Posterior cingulate gyrus (tissue), 11 donors: Measurements from ENCODE around the gene OR5J2.
"Not testable (repeated sequence)": the region's sequence is repeated elsewhere in the genome, so short reads cannot be mapped to it uniquely, and the experiment has no call there.

Experiments used
- DNase-seq, 10 donors: peaks; one replicate each; pipeline versions ENCODE4 v3.0.0 to v3.0.0-alpha.2; 2020 to 2021; ENCODE audit warnings: mixed read lengths in 3 of 10
- intact Hi-C: fragments of 100-400 bp; cut with DNase I; formaldehyde crosslinking; loops from one replicate; pipeline ENCODE4 v1.15.1; 2023

Gene OR5J2

GRCh38 chr11:56176318-56176717 is at the start of gene OR5J2:
Gene OR5J2 (plus strand): TSS chr11:56176618. CDS start chr11:56176618, 0 bp downstream.
- no peak for DNase-seq
- intact Hi-C loops: no loop called here

- intact Hi-C loops: no loop called here
- no peak for DNase-seq
Observed at GRCh38 chr11:56140151-56140661, 36.2 kb upstream of the OR5J2 start, which contains the start of gene OR8J3. Gene OR8J3 (minus strand): TSS chr11:56140201. CDS start chr11:56137718, 2,483 bp downstream.

- peak in 1 of 10 donors; percentile 65 for DNase-seq
- intact Hi-C loops: not testable (repeated sequence)
Observed at GRCh38 chr11:56143681-56144080, 32.7 kb upstream of the OR5J2 start.

- intact Hi-C loops: no loop called here
- DNase-seq: no peak
Observed at GRCh38 chr11:56151376-56151775, 25.0 kb upstream of the OR5J2 start.

- intact Hi-C loops: no loop called here
- peak in 1 of 10 donors; percentile 67 for DNase-seq
Observed at GRCh38 chr11:56152333-56152732, 24.1 kb upstream of the OR5J2 start.

- DNase-seq: no peak
- intact Hi-C loops: no loop called here
Observed at GRCh38 chr11:56160217-56160616, 16.2 kb upstream of the OR5J2 start, which contains the start of gene OR8K5. Gene OR8K5 (minus strand): TSS chr11:56160317. CDS start chr11:56160317, 0 bp downstream.

- intact Hi-C loops: no loop called here
- no peak for DNase-seq
Observed at GRCh38 chr11:56163804-56164203, 12.6 kb upstream of the OR5J2 start.

GRCh38 chr11:56172256-56172830 is 4.1 kb upstream of the OR5J2 start:
- intact Hi-C loops: no loop called here

GRCh38 chr11:56183459-56183858 is 7.0 kb downstream of the OR5J2 start:
- intact Hi-C loops: no loop called here
- DNase-seq: no peak

More at GRCh38 chr11:56172256-56172830, 4.1 kb upstream of the OR5J2 start:
- DNase-seq: no peak

- intact Hi-C loops: no loop called here
- DNase-seq: no peak
Observed at GRCh38 chr11:56188602-56189001, 12.2 kb downstream of the OR5J2 start.

- no peak for DNase-seq
- intact Hi-C loops: no loop called here
Observed at GRCh38 chr11:56196705-56197104, 20.3 kb downstream of the OR5J2 start.

GRCh38 chr11:56197367-56197766 is 20.9 kb downstream of the OR5J2 start:
- no peak for DNase-seq

GRCh38 chr11:56207790-56208189 is 31.4 kb downstream of the OR5J2 start:
- intact Hi-C loops: no loop called here
- no peak for DNase-seq

More at GRCh38 chr11:56197367-56197766, 20.9 kb downstream of the OR5J2 start:
- intact Hi-C loops: no loop called here

GRCh38 chr11:56214537-56214936 is 38.1 kb downstream of the OR5J2 start:
- intact Hi-C loops: no loop called here
- no peak for DNase-seq

GRCh38 chr11:56219735-56220134 is 43.3 kb downstream of the OR5J2 start:
- intact Hi-C loops, DNase-seq: not testable (repeated sequence)
